Measurements from ENCODE around the gene OLFML2A.

OLFML2A gene

GRCh38 chr9:124800306-124801259 is 23.6 kb downstream of the OLFML2A start:
- no peak for DNase-seq

DNA sequence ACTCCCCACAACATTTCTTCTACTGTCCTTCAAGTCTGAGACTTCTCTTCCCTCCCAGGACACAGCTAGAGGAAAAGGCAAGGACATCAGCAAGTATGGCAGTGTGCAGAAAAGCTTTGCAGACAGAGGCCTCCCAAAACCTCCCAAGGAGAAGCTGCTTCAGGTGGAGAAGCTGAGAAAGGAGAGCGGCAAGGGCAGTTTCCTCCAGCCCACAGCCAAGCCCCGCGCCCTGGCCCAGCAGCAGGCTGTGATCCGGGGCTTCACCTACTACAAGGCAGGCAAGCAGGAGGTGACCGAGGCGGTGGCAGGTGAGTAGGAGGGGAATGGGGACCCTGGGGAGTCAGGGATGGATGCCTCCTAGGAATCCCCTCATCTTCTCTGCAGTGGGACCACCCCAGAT is 24.4 kb downstream of the OLFML2A start:
- no peak for DNase-seq

DNA sequence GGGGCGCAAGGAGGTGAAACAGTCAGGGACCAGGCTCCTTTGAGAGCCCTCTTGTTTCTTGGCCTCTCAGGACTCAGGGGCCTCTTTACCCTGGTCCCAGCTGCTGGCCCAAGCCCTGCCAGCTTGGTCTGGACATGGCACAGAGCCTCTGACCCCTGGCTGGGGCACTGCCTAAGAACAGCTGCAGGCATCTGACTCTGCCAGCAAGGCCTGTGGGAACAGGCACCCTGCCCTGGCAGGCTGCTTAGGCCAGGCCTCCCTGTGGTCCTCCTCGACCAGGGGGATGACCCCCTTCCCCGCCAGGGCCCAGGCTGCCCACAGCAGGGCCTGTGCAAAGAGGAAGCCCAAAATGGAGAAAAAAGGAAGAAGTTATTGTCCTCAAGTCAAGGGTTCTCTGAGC is 25.5 kb downstream of the OLFML2A start:
- DNase-seq: no peak

DNA sequence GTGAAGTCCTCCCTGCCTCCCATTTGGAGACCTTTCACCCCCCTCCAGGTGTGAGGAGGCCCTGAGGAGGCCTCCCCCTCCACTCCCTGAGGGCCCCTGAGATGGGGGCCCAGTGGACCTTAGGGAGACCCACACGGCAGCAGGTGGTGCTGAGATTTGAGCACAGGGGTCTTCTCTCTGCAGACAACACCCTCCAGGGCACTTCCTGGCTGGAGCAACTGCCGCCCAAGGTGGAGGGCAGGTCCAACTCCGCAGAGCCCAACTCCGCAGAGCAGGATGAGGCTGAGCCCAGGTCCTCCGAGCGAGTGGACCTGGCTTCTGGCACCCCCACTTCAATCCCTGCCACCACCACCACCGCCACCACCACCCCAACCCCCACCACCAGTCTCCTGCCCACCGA is 27.0 kb downstream of the OLFML2A start:
- DNase-seq: no peak

DNA sequence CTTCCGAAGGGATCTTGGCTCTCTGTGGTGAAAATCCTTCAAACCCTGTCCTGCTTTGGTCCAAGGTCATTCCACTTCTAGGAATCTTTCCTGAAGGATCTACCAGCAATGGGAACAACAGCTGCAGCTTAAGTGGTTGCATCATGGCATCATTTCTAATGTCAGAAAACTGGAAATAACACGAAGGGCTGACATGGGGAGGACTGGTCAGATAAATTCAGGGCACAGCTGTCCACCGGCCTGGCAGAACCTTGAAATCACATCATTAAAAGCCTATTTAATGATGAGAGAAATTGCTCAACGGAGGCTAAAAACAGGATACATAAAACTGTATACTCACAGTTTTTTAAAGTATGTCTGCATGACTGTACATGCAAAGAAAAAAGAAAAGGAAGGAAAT is 28.3 kb downstream of the OLFML2A start:
- DNase-seq: no peak

GRCh38 chr9:124808246-124808956 is 31.5 kb downstream of the OLFML2A start:
- DNase-seq: no peak

DNA sequence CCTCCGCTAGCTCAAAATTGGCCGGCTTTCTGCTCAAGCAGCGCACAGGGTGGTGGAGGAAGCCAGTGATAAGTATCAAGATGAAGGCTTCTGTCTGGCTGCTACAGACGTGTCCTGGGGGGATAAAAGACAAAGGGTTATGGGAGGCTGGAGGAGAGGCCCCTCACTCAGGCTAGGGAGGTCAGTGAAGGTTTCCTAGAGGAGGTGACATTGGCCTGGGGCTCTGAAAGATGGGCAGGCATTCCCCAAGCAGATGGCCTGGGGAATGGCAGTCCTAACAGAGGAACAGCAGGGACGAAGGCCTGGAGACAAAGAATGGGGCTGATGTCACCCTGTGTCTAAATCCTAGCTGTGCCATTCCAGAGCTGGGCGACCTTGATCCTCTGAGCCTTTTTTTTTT is 32.3 kb downstream of the OLFML2A start:
- no peak for DNase-seq

GRCh38 chr9:124809741-124810500 is 33.0 kb downstream of the OLFML2A start:
- no peak for DNase-seq

GRCh38 chr9:124810663-124811355 is 33.9 kb downstream of the OLFML2A start:
- DNase-seq: no peak

- DNase-seq: no peak
Measured at GRCh38 chr9:124812441-124812876, 35.5 kb downstream of the OLFML2A start.

DNA sequence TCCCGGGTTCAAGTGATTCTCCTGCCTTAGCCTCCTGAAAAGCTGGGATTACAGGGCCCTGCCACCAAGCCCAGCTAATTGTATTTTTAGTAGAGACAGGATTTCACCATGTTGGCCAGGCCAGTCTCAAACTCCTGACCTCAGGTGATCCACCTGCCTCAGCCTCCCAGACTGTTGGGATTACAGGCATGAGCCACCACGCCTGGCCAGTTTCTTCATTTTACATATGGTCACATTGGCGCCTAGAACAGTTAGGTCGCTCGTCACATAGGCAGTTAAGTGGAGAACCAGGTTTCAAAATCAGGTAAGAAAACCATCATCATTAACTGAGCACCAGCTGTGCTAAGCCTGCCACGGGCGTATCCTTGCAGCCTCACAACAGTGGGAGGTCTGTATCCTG is 36.1 kb downstream of the OLFML2A start:
- no peak for DNase-seq

DNA sequence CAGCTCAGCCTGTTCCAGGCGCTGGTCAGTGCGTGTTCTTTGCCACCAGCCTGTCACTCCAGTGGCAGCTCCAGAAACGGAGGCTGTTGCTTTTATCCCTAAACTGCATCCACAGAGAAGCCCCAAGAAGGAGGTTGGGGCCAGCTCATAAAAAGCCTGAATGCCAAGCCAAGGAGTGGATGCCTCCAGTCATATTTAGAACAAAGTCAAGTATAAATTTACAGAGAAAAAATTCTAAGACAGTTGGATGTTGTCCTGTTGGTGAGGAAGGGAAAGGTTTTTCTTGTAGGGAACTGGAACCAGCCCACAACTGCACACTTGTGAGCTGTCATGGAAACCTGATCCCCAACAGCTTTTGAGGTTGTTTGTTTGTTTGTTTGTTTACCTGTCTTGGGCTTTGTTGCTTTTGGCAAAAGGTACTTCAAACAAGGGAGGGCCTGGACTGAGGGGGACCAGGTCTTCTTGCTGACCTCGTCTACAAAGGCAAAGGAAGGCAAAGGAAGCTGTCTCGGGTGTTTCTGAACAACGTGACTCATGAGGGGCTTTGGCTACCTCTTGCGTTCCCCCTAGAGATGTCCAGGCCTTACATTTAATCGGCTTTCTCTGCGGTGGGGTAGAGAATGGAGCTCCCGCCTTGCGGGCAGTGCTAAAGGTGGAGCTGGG is 36.7 kb downstream of the OLFML2A start:
- no peak for DNase-seq

- DNase-seq: no peak
Measured at GRCh38 chr9:124814164-124814535, 37.2 kb downstream of the OLFML2A start.

DNA sequence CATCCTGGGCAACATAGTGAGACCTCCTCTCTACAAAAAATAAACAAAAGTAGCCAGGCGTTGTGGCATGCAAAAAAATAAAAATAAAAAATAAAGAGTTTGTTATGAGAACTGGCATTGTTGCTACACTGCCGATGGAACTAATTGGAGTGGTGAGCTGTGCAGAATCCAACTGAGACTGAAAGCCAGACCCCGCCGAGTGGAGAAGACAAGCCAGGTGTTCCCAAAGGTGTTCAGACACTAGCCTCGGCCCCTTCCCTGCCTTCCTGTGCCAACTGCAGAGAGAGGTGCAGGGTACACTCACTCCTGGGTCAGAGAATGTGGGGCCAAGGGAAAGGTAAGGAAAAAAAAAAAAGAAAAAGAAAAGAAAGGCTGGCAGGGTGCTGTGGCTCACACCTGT is 38.7 kb downstream of the OLFML2A start:
- no peak for DNase-seq

DNA sequence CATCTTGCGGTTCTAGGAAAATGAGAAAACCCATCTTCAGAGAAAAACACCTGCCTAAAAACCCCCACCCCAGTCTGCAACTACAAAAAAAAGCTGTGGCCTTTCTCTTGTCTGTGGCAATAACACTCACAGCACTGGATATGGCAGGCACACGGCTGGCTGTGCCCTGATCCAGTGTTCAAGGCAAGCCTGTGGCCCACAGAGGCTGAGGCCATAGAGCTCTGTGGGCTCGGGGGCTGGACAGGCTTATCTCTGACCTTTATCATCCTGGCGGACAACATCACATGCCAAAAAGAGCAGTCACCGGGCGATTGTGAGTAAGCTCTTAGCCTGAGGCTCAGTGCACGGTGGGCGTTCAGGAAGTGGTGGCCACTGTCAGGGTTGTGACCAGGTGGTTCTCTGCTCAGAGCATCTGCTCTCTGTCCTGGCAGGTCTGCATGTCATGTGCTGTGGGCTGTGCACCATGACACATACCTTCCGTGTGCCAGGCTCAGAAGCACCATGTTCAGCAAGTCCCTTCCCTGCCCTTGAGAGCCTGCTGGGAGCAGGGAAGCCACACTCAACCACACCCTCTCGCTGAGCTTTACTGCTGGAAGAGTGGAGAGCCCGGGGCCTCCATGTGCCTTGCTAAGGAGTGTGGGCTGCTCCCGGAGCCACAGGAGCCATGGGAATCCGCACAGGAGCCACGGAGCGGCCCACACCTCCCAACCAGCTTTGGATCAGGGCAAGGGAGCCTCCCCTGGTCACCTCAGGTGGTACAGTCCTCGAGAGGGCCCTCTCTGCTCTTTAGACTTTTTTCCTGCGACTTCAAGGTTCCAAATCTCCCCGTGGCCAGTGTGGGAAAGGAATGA is 41.7 kb downstream of the OLFML2A start:
- no peak for DNase-seq

DNA sequence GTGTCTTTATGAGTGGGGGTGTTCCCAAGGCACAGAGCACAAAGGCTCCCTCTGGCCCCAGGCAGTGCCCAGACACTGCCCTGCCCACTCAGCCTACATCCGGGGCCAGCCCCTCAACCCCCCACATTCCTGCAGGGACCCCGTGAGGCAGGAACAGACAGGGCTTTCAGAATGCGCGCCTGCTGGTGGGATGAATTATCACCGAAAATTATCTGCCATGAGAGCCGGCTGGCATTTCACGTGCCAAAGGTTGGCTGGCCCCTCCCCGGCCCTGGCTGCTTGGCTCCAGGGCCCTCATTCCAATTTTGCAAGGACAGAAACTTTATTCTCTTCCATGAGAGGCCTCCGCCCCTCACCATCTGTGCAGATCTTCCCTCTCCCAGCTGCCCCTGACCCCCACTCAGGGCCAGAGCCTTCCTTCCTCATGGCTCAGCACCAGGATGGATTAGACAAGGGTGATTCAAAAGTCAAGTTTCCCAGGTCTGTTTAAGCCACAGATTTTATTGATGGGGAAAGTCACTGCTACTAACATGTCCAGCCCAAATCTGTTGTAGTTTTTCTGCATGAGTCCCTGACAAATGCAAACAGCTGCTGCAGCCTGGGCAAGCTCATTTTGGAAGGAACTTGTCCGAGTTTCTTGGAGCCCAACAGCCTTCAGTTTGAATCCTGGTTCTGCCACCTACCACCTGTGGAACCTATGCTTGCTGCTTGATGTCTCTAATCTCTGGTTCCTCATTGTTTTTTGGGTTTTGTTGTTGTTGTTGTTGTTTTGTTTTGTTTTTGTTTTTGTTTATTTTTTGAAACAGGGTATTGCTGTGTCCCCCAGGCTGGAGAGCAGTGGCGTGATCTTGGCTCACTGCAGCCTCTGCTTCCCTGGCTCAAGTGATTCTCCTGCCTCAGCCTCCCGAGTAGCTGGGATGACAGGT is 44.0 kb downstream of the OLFML2A start:
- DNase-seq: no peak

GRCh38 chr9:124828489-124829333 is 51.8 kb downstream of the OLFML2A start:
- DNase-seq: no peak

- DNase-seq: no peak
Measured at GRCh38 chr9:124829334-124829669, 52.4 kb downstream of the OLFML2A start.

DNA sequence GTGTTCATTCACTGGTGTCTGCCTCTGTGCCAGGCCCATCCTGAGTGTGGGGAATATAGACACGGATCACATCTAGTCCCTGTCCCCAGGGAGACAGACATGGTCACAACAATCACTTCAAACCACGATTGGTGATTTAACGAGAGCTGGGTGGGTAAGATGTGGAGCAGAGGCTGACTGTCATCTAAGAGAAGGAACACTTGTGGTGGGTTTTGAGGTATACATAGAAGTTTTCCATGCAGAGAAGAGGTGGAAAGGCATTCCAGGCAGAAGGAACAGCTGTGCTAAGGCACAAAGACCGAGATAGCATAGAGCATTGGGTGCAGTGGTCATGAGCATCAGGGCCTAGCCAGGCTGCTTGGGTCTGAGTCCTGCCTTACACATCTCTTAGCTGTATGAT is 53.7 kb downstream of the OLFML2A start:
- no peak for DNase-seq

Measured in NCI-H187 treated with DMSO at 0.1 percent for 48 hours (cell line).